PC-9 (cell line): ENCODE measurements around the gene B3GALT4.

Source experiments
- EZH2 ChIP-seq: fragments of 200-600 bp; sonication (generic); IDR thresholded peaks from 2 replicates; pipeline ENCODE4 v1.8.0; 2017; ENCODE audit warnings: antibody characterized with exemption, low read depth
- TF ChIP-seq, protein P1 (sequence below): fragments of 200-600 bp; sonication (generic); conservative IDR thresholded peaks from 2 replicates; pipeline ENCODE4 v1.6.1; 2017; ENCODE audit warnings: mixed run types, antibody characterized with exemption, mild to moderate bottlenecking, moderate library complexity

DNA sequence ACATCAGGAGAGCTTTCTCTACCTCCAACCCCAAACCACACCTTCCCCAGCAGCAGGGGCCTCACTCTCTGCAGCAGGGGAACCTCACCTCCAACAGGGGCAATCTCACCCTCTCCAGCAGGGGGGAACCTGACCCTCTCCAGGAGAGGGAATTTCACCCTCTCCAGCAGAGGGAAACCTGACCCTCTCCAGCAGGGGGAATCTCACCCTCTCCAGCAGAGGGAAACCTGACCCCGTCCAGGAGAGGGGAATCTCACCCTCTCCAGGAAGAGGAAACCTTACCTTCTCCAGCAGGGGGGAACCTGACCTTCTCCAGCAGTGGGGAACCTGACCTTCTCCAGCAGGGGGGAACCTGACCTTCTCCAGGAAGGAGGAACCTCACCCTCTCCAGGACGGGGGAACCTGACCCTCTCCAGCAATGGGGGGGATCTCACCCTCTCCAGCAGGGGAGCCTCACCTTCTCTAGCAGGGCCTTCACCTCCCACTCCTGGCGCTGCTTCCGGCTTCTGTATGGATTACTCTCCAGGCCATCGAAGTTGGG is 3.1 kb downstream of the B3GALT4 start:
- no peak for TF ChIP-seq EZH2
- TF ChIP-seq, protein P1, sequence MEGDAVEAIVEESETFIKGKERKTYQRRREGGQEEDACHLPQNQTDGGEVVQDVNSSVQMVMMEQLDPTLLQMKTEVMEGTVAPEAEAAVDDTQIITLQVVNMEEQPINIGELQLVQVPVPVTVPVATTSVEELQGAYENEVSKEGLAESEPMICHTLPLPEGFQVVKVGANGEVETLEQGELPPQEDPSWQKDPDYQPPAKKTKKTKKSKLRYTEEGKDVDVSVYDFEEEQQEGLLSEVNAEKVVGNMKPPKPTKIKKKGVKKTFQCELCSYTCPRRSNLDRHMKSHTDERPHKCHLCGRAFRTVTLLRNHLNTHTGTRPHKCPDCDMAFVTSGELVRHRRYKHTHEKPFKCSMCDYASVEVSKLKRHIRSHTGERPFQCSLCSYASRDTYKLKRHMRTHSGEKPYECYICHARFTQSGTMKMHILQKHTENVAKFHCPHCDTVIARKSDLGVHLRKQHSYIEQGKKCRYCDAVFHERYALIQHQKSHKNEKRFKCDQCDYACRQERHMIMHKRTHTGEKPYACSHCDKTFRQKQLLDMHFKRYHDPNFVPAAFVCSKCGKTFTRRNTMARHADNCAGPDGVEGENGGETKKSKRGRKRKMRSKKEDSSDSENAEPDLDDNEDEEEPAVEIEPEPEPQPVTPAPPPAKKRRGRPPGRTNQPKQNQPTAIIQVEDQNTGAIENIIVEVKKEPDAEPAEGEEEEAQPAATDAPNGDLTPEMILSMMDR: peak; percentile 74
